ENCODE measurements around the gene UFM1.
"Not testable (repeated sequence)": the region's sequence is repeated elsewhere in the genome, so short reads cannot be mapped to it uniquely, and the experiment has no call there.

DNA sequence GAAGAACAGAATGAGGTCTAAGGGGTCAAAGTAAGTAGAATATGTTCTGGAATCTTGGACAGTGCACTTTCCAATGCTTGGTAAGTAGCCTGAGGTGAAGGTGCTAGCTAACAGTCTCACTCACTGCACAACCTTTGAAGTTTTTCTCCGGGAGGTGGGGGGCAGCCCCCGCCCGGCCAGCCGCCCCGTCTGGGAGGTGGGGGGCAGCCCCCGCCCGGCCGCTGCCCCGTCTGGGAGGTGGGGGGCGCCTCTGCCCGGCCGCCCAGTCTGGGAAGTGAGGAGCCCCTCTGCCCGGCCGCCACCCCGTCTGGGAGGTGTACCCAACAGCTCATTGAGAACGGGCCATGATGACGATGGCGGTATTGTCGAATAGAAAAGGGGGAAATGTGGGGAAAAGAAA is 14.1 kb downstream of the UFM1 start:
- TF ChIP-seq, protein P1, sequence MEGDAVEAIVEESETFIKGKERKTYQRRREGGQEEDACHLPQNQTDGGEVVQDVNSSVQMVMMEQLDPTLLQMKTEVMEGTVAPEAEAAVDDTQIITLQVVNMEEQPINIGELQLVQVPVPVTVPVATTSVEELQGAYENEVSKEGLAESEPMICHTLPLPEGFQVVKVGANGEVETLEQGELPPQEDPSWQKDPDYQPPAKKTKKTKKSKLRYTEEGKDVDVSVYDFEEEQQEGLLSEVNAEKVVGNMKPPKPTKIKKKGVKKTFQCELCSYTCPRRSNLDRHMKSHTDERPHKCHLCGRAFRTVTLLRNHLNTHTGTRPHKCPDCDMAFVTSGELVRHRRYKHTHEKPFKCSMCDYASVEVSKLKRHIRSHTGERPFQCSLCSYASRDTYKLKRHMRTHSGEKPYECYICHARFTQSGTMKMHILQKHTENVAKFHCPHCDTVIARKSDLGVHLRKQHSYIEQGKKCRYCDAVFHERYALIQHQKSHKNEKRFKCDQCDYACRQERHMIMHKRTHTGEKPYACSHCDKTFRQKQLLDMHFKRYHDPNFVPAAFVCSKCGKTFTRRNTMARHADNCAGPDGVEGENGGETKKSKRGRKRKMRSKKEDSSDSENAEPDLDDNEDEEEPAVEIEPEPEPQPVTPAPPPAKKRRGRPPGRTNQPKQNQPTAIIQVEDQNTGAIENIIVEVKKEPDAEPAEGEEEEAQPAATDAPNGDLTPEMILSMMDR (IDR thresholded peaks at IDR 0.05): not testable (repeated sequence)
- not testable (repeated sequence) for TF ChIP-seq POLR2A (IDR thresholded peaks at IDR 0.05)

All from esophagus squamous epithelium (tissue), 4 donors.